Measurements from ENCODE around the gene GLDN.

Gene GLDN

GRCh38 chr15:51355096-51355495, 13.6 kb downstream of the GLDN start:
- TF ChIP-seq, protein P1, sequence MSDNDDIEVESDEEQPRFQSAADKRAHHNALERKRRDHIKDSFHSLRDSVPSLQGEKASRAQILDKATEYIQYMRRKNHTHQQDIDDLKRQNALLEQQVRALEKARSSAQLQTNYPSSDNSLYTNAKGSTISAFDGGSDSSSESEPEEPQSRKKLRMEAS (IDR thresholded peaks at IDR 0.05), result no peak
- TF ChIP-seq CREB1 (IDR thresholded peaks at IDR 0.05; ENCODE audit: low read depth), result no peak
- no peak for TF ChIP-seq TAF1 (IDR thresholded peaks at IDR 0.05; ENCODE audit: low read depth)
- no peak for TF ChIP-seq TCF12 (IDR thresholded peaks at IDR 0.05; ENCODE audit: low read depth)
- no peak for TF ChIP-seq ZBTB7A (IDR thresholded peaks at IDR 0.05; ENCODE audit: low read depth)
- no peak for TF ChIP-seq USF1 (IDR thresholded peaks at IDR 0.05)
- no peak for TF ChIP-seq CEBPB (IDR thresholded peaks at IDR 0.05)
- no peak for TF ChIP-seq EP300 (IDR thresholded peaks at IDR 0.05; ENCODE audit: borderline replicate concordance)
- TF ChIP-seq, protein P2, sequence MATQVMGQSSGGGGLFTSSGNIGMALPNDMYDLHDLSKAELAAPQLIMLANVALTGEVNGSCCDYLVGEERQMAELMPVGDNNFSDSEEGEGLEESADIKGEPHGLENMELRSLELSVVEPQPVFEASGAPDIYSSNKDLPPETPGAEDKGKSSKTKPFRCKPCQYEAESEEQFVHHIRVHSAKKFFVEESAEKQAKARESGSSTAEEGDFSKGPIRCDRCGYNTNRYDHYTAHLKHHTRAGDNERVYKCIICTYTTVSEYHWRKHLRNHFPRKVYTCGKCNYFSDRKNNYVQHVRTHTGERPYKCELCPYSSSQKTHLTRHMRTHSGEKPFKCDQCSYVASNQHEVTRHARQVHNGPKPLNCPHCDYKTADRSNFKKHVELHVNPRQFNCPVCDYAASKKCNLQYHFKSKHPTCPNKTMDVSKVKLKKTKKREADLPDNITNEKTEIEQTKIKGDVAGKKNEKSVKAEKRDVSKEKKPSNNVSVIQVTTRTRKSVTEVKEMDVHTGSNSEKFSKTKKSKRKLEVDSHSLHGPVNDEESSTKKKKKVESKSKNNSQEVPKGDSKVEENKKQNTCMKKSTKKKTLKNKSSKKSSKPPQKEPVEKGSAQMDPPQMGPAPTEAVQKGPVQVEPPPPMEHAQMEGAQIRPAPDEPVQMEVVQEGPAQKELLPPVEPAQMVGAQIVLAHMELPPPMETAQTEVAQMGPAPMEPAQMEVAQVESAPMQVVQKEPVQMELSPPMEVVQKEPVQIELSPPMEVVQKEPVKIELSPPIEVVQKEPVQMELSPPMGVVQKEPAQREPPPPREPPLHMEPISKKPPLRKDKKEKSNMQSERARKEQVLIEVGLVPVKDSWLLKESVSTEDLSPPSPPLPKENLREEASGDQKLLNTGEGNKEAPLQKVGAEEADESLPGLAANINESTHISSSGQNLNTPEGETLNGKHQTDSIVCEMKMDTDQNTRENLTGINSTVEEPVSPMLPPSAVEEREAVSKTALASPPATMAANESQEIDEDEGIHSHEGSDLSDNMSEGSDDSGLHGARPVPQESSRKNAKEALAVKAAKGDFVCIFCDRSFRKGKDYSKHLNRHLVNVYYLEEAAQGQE (IDR thresholded peaks at IDR 0.05; ENCODE audit: low read depth), result no peak

- TF ChIP-seq CREB1 (IDR thresholded peaks at IDR 0.05; ENCODE audit: low read depth) (no peak), USF1 (IDR thresholded peaks at IDR 0.05) (no peak), RAD21 (IDR thresholded peaks at IDR 0.05; ENCODE audit: low read depth) (no peak), YY1 (IDR thresholded peaks at IDR 0.05; ENCODE audit: low read depth) (no peak), EP300 (IDR thresholded peaks at IDR 0.05; ENCODE audit: borderline replicate concordance) (no peak), ZBTB7A (IDR thresholded peaks at IDR 0.05; ENCODE audit: low read depth) (no peak), TEAD4 (IDR thresholded peaks at IDR 0.05) (no peak), FOXM1 (IDR thresholded peaks at IDR 0.05; ENCODE audit: borderline replicate concordance, low read depth) (no peak)
- TF ChIP-seq, protein P1 (IDR thresholded peaks at IDR 0.05), result no peak
Observed at GRCh38 chr15:51356147-51356546, 14.7 kb downstream of the GLDN start.

DNA sequence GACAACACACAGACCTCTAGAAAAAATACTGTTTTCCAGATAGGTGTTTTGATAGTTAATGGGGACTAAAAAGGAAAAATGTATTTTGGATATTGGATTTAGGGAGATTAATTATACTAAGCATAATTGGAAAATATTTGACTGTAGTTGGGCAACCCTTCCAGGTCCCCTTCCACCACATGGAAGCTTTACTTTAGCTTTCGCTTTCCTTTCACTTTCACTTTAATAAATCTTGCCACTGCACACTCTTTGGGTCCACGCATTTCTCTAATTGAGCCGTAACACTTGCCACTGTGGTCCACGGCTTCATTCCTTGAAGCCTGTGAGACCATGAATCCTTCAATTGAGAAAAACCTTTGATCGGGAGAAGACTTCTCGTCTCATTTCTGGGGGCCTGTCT, 15.5 kb downstream of the GLDN start:
- no peak for TF ChIP-seq USF1 (IDR thresholded peaks at IDR 0.05)
- TF ChIP-seq TCF12 (IDR thresholded peaks at IDR 0.05; ENCODE audit: low read depth), result no peak
- no peak for TF ChIP-seq TAF1 (IDR thresholded peaks at IDR 0.05; ENCODE audit: low read depth)
- no peak for TF ChIP-seq RAD21 (IDR thresholded peaks at IDR 0.05; ENCODE audit: low read depth)
- no peak for TF ChIP-seq CREB1 (IDR thresholded peaks at IDR 0.05; ENCODE audit: low read depth)
- no peak for TF ChIP-seq TEAD4 (IDR thresholded peaks at IDR 0.05)
- no peak for TF ChIP-seq CEBPB (IDR thresholded peaks at IDR 0.05)

DNA sequence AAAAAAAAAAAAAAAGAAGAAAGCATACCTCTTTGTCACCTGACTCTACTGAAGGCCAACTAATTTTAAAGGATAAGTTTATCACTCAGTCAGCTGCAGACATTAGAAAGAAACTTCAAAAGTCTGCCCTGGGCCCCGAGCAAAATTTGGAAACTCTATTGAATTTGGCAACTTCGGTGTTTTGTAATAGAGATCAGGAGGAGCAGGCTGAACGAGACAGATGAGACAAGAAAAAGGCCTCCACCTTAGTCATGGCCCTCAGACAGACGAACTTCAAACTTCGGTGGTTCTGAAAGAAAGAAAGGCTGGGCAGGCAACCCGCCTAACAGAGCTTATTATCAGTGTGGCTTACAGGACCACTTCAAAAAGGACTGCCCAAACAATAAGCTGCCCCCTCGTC, 18.5 kb downstream of the GLDN start:
- no peak for TF ChIP-seq EGR1 (IDR thresholded peaks at IDR 0.05)
- TF ChIP-seq, protein P2 (IDR thresholded peaks at IDR 0.05; ENCODE audit: low read depth), result no peak
- TF ChIP-seq TAF1 (IDR thresholded peaks at IDR 0.05; ENCODE audit: low read depth), result no peak
- TF ChIP-seq ZBTB7A (IDR thresholded peaks at IDR 0.05; ENCODE audit: low read depth), result no peak
- TF ChIP-seq RAD21 (IDR thresholded peaks at IDR 0.05; ENCODE audit: low read depth), result no peak
- TF ChIP-seq, protein P1 (IDR thresholded peaks at IDR 0.05), result no peak
- TF ChIP-seq NFIC (IDR thresholded peaks at IDR 0.05), result no peak
- no peak for TF ChIP-seq EP300 (IDR thresholded peaks at IDR 0.05; ENCODE audit: borderline replicate concordance)
- no peak for TF ChIP-seq YY1 (IDR thresholded peaks at IDR 0.05; ENCODE audit: low read depth)
- TF ChIP-seq USF1 (IDR thresholded peaks at IDR 0.05), result no peak
- TF ChIP-seq TEAD4 (IDR thresholded peaks at IDR 0.05), result no peak
- no peak for TF ChIP-seq TCF12 (IDR thresholded peaks at IDR 0.05; ENCODE audit: low read depth)
- TF ChIP-seq CEBPB (IDR thresholded peaks at IDR 0.05), result no peak
- no peak for TF ChIP-seq FOXM1 (IDR thresholded peaks at IDR 0.05; ENCODE audit: borderline replicate concordance, low read depth)
- TF ChIP-seq CREB1 (IDR thresholded peaks at IDR 0.05; ENCODE audit: low read depth), result no peak

GRCh38 chr15:51363383-51363782, 21.9 kb downstream of the GLDN start:
- TF ChIP-seq YY1 (IDR thresholded peaks at IDR 0.05; ENCODE audit: low read depth), result no peak
- TF ChIP-seq CREB1 (IDR thresholded peaks at IDR 0.05; ENCODE audit: low read depth), result no peak
- TF ChIP-seq EP300 (IDR thresholded peaks at IDR 0.05; ENCODE audit: borderline replicate concordance), result no peak
- no peak for TF ChIP-seq TCF12 (IDR thresholded peaks at IDR 0.05; ENCODE audit: low read depth)
- no peak for TF ChIP-seq CEBPB (IDR thresholded peaks at IDR 0.05)
- no peak for TF ChIP-seq RAD21 (IDR thresholded peaks at IDR 0.05; ENCODE audit: low read depth)

All from Ishikawa (cell line).